ENCODE measurements around the gene BICRAL.

GRCh38 chr6:42781796-42782688, at the start of gene BICRAL:
- TF ChIP-seq POLR2AphosphoS5 (IDR thresholded peaks at IDR 0.05; ENCODE audit: borderline replicate concordance, low read depth, low read length) = peak; percentile 67
- no peak for TF ChIP-seq EZH2 (IDR thresholded peaks at IDR 0.05)
- TF ChIP-seq FOXP2 (optimal IDR thresholded peaks at IDR 0.05; ENCODE audit: control extremely low read depth, extremely low read length, insufficient read depth) = no peak

Measured in SK-N-MC (cell line).